Endodermal cell (in vitro differentiated cells): ENCODE data around the gene CDH8. TPM values are rescaled to one million over a fixed set of nuclear protein-coding genes. Genes with fewer than 3 reads are reported as not detected.

Experiments used
- DNase-seq: peaks from one replicate; pipeline ENCODE4 v3.0.0-alpha.2; 2017
- H3K27ac ChIP-seq: 2 replicates; pipeline ENCODE4 v1.5.1; 2013; ENCODE audit warnings: mild to moderate bottlenecking, low read depth, low read length, moderate library complexity
- H3K27me3 ChIP-seq: 2 replicates; pipeline ENCODE4 v1.6.1; 2013; ENCODE audit warnings: mild to moderate bottlenecking, low read length, moderate library complexity; ENCODE audit not compliant: insufficient read depth, control insufficient read depth, poor library complexity, severe bottlenecking
- H3K36me3 ChIP-seq: 2 replicates; pipeline ENCODE4 v1.7.0; 2013; ENCODE audit warnings: mild to moderate bottlenecking, low read length, moderate library complexity; ENCODE audit not compliant: control insufficient read depth, insufficient read depth
- H3K4me1 ChIP-seq: one replicate; pipeline ENCODE4 v1.7.0; 2013; ENCODE audit warnings: low read length; ENCODE audit not compliant: control insufficient read depth, insufficient read depth
- H3K4me3 ChIP-seq: 2 replicates; pipeline ENCODE4 v1.5.1; 2013; ENCODE audit warnings: mild to moderate bottlenecking, low read length, moderate library complexity
- H3K9ac ChIP-seq: 2 replicates; pipeline ENCODE4 v1.6.1; 2013; ENCODE audit warnings: mild to moderate bottlenecking, low read length, moderate library complexity; ENCODE audit not compliant: poor library complexity, severe bottlenecking; ENCODE audit errors: extremely low read depth
- H3K9me3 ChIP-seq: 2 replicates; pipeline ENCODE4 v1.6.1; 2013; ENCODE audit warnings: mild to moderate bottlenecking, low read length, moderate library complexity; ENCODE audit not compliant: control insufficient read depth
- H3K27ac Mint-ChIP-seq: 2 replicates; pipeline ENCODE4 v1.8.0; 2020; ENCODE audit warnings: mixed read lengths
- H3K27me3 Mint-ChIP-seq: 2 replicates; pipeline ENCODE4 v1.8.0; 2021; ENCODE audit warnings: mild to moderate bottlenecking, mixed read lengths; ENCODE audit not compliant: insufficient read depth
- H3K36me3 Mint-ChIP-seq: 2 replicates; pipeline ENCODE4 v1.8.0; 2020; ENCODE audit warnings: low read depth, mixed read lengths
- H3K4me1 Mint-ChIP-seq: 2 replicates; pipeline ENCODE4 v1.8.0; 2020; ENCODE audit warnings: mixed read lengths
- H3K4me3 Mint-ChIP-seq: 2 replicates; pipeline ENCODE4 v1.8.0; 2020; ENCODE audit warnings: mild to moderate bottlenecking, moderate library complexity, mixed read lengths
- H3K9me3 Mint-ChIP-seq: 2 replicates; pipeline ENCODE4 v1.8.0; 2020; ENCODE audit warnings: mild to moderate bottlenecking, mixed read lengths
- CTCF ChIP-seq: fragments of 200-600 bp; sonication (generic); conservative IDR thresholded peaks from 2 replicates; pipeline ENCODE4 v1.5.0; 2021; ENCODE audit warnings: antibody characterized with exemption, mild to moderate bottlenecking
- WGBS, 2 experiments: methylation state at CpG; one replicate each; pipeline versions ENCODE4 v1.1.5 to v1.1.7; 2013; ENCODE audit warnings: missing lambda C conversion rate in 2 of 2, mixed read lengths in 1 of 2; ENCODE audit not compliant: insufficient coverage in 1 of 2, insufficient read length in 1 of 2; 5-methylcytosine and 5-hydroxymethylcytosine counted together
- total RNA-seq, 2 donors: library from RNA; stranded (reverse); fragmentation: NEBNext Ultra II Directional in 1 of 2; extraction: Animal tissue kit (Norgen Biotek cat#: 25700) in 1 of 2; gene quantifications; 2 replicates in 1 of 2; 3 replicates in 1 of 2; pipeline ENCODE4 v1.2.1, GENCODE V29; 2021

Gene CDH8
- total RNA-seq, 2 donors from 2014 or later: 13.9 to 27.2 TPM

- no peaks in the 10 kb centered on the region for H3K9me3 ChIP-seq
- no peak overlapping the region for H3K9ac ChIP-seq
- peaks cover 4% of the 10 kb centered on the region for H3K4me1 Mint-ChIP-seq
- H3K27ac Mint-ChIP-seq: no peak overlapping the region
- H3K36me3 ChIP-seq: no peaks in the 10 kb centered on the region
- no peaks in the 10 kb centered on the region for H3K27me3 ChIP-seq
- H3K36me3 Mint-ChIP-seq: peaks cover 3% of the 10 kb centered on the region
- H3K4me1 ChIP-seq: no peaks in the 10 kb centered on the region
- TF ChIP-seq CTCF: no peak
- H3K4me3 ChIP-seq: no peak overlapping the region
- H3K27ac ChIP-seq: no peak overlapping the region
- DNase-seq: no peak
- H3K9me3 Mint-ChIP-seq: no peaks in the 10 kb centered on the region
- no peak overlapping the region for H3K4me3 Mint-ChIP-seq
- 93% methylated on average over 1 of the region's 1 CpG for WGBS, 2 experiments
- no peaks in the 10 kb centered on the region for H3K27me3 Mint-ChIP-seq
Observed at GRCh38 chr16:61823326-61823725, 212.9 kb downstream of the CDH8 start.

DNA sequence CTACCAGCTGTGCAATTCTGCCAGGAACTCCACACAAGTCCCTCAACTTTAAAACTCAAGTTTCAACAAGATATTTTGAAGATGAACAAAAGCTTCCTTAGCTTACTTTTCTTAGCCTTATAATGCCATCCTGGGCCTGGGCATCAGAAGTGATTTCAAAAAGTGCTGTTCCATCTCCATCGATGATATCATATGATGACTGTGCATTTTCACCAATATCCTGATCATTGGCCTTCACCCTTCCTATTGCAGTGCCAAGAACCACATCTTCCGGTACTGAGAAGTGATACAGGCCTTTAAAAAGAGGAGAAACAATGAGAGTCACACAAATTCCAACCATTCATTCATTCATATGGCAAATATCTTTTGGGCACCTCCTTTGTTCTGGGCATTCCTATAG is 215.4 kb downstream of the CDH8 start:
- no peak for TF ChIP-seq CTCF
- no peaks in the 10 kb centered on the region for H3K27me3 Mint-ChIP-seq
- no peak overlapping the region for H3K27ac Mint-ChIP-seq
- no peak for DNase-seq
- peaks cover 3% of the 10 kb centered on the region for H3K36me3 Mint-ChIP-seq
- no peaks in the 10 kb centered on the region for H3K9me3 Mint-ChIP-seq
- H3K4me3 Mint-ChIP-seq: no peak overlapping the region
- H3K4me1 Mint-ChIP-seq: no peaks in the 10 kb centered on the region
- Histone ChIP-seq H3K4me1 (no peaks in the 10 kb centered on the region), H3K36me3 (no peaks in the 10 kb centered on the region), H3K9ac (no peak overlapping the region), H3K27ac (no peak overlapping the region), H3K4me3 (no peak overlapping the region), H3K27me3 (no peaks in the 10 kb centered on the region), H3K9me3 (no peaks in the 10 kb centered on the region)
- WGBS, 2 experiments: 97 to 100% methylated on average over 2 of the region's 2 CpGs

GRCh38 chr16:61820398-61820797 is 215.8 kb downstream of the CDH8 start:
- no peaks in the 10 kb centered on the region for H3K9me3 Mint-ChIP-seq
- TF ChIP-seq CTCF: no peak
- no peak for DNase-seq
- H3K36me3 Mint-ChIP-seq: peaks cover 3% of the 10 kb centered on the region
- H3K4me3 Mint-ChIP-seq: no peak overlapping the region
- Histone ChIP-seq H3K9me3 (no peaks in the 10 kb centered on the region), H3K9ac (no peak overlapping the region), H3K4me3 (no peak overlapping the region), H3K27ac (no peak overlapping the region), H3K36me3 (no peaks in the 10 kb centered on the region), H3K27me3 (no peaks in the 10 kb centered on the region), H3K4me1 (no peaks in the 10 kb centered on the region)
- no peaks in the 10 kb centered on the region for H3K4me1 Mint-ChIP-seq
- no peak overlapping the region for H3K27ac Mint-ChIP-seq
- H3K27me3 Mint-ChIP-seq: no peaks in the 10 kb centered on the region
